SK-N-SH treated with all-trans-retinoic acid at 6 μM for 48 hours (cell line): ENCODE measurements around the gene RNF207.

Source experiments
- ATAC-seq: fragments of 200-7000 bp; cut with Tn5 transposase; 3 replicates; pipeline ENCODE4 v1.9.1; 2020; ENCODE audit warnings: mild to moderate bottlenecking, moderate library complexity
- ARNTL ChIP-seq: fragments of 450-650 bp; formaldehyde crosslinking; IDR thresholded peaks from 2 replicates; pipeline ENCODE4 v1.5.0; 2020; ENCODE audit warnings: low read depth, mild to moderate bottlenecking, moderate library complexity, borderline replicate concordance
- BACH2 ChIP-seq: fragments of 250-450 bp; sonication (Bioruptor Pico); IDR thresholded peaks from 2 replicates; pipeline ENCODE4 v1.9.0; 2021; ENCODE audit warnings: mild to moderate bottlenecking, borderline replicate concordance
- CSDC2 ChIP-seq: fragments of 250-450 bp; sonication (Bioruptor Pico); IDR thresholded peaks from 2 replicates; pipeline ENCODE4 v1.5.0; 2020; ENCODE audit warnings: mild to moderate bottlenecking, moderate library complexity
- ESRRG ChIP-seq: fragments of 250-450 bp; sonication (Bioruptor Pico); IDR thresholded peaks from 2 replicates; pipeline ENCODE4 v1.6.1; 2021; ENCODE audit warnings: mild to moderate bottlenecking
- GLIS3 ChIP-seq: fragments of 250-450 bp; sonication (Bioruptor Pico); IDR thresholded peaks from 2 replicates; pipeline ENCODE4 v1.5.0; 2020; ENCODE audit warnings: mild to moderate bottlenecking, moderate library complexity
- ISL1 ChIP-seq: fragments of 250-450 bp; sonication (Bioruptor Pico); IDR thresholded peaks from 2 replicates; pipeline ENCODE4 v2.1.2; 2022; ENCODE audit warnings: mild to moderate bottlenecking, moderate library complexity
- OSR1 ChIP-seq: fragments of 250-450 bp; sonication (Bioruptor Pico); IDR thresholded peaks from 2 replicates; pipeline ENCODE4 v1.8.0; 2022; ENCODE audit warnings: moderate library complexity, mild to moderate bottlenecking, inconsistent platforms
- PPARA ChIP-seq: fragments of 250-450 bp; sonication (Bioruptor Pico); IDR thresholded peaks from 2 replicates; pipeline ENCODE4 v1.5.0; 2020; ENCODE audit warnings: mild to moderate bottlenecking, borderline replicate concordance
- RARB ChIP-seq: fragments of 250-450 bp; sonication (Bioruptor Pico); IDR thresholded peaks from 2 replicates; pipeline ENCODE4 v1.8.0; 2021; ENCODE audit warnings: mild to moderate bottlenecking, moderate library complexity
- SNAI2 ChIP-seq: fragments of 250-450 bp; sonication (Bioruptor Pico); IDR thresholded peaks from 2 replicates; pipeline ENCODE4 v1.5.0; 2020; ENCODE audit warnings: mild to moderate bottlenecking, moderate library complexity
- TCF4 ChIP-seq: fragments of 250-450 bp; sonication (Bioruptor Pico); IDR thresholded peaks from 2 replicates; pipeline ENCODE4 v1.8.0; 2021; ENCODE audit warnings: mild to moderate bottlenecking, moderate library complexity, borderline replicate concordance
- ZC3H10 ChIP-seq: fragments of 250-450 bp; sonication (Bioruptor Pico); IDR thresholded peaks from 2 replicates; pipeline ENCODE4 v1.5.1; 2021; ENCODE audit warnings: mild to moderate bottlenecking, moderate library complexity
- ZFP3 ChIP-seq: fragments of 250-450 bp; sonication (Bioruptor Pico); IDR thresholded peaks from 2 replicates; pipeline ENCODE4 v1.5.0; 2020; ENCODE audit warnings: mild to moderate bottlenecking, moderate library complexity
- ZFP30 ChIP-seq: fragments of 450-650 bp; formaldehyde crosslinking; IDR thresholded peaks from 2 replicates; pipeline ENCODE4 v1.5.0; 2022; ENCODE audit warnings: mild to moderate bottlenecking, moderate library complexity
- ZNF565 ChIP-seq: fragments of 450-650 bp; formaldehyde crosslinking; conservative IDR thresholded peaks from 2 replicates; pipeline ENCODE4 v1.5.0; 2020; ENCODE audit warnings: low read depth, mild to moderate bottlenecking, moderate library complexity
- ZNF70 ChIP-seq: fragments of 450-650 bp; formaldehyde crosslinking; IDR thresholded peaks from 2 replicates; pipeline ENCODE4 v1.5.0; 2020; ENCODE audit warnings: mild to moderate bottlenecking, moderate library complexity
- ZNF8 ChIP-seq: fragments of 450-650 bp; formaldehyde crosslinking; IDR thresholded peaks from 2 replicates; pipeline ENCODE4 v1.5.0; 2020; ENCODE audit warnings: mild to moderate bottlenecking, moderate library complexity
- TF ChIP-seq, protein P1 (sequence below): fragments of 250-450 bp; sonication (Bioruptor Pico); IDR thresholded peaks from 2 replicates; pipeline ENCODE4 v1.5.1; 2021; ENCODE audit warnings: mild to moderate bottlenecking, moderate library complexity
- TF ChIP-seq, protein P2 (sequence below): fragments of 250-450 bp; sonication (Bioruptor Pico); IDR thresholded peaks from 2 replicates; pipeline ENCODE4 v1.8.0; 2020; ENCODE audit warnings: mild to moderate bottlenecking, moderate library complexity, borderline replicate concordance
- TF ChIP-seq, protein P3 (sequence below): fragments of 250-450 bp; sonication (Bioruptor Pico); IDR thresholded peaks from 2 replicates; pipeline ENCODE4 v1.8.0; 2021; ENCODE audit warnings: low read depth, mild to moderate bottlenecking, moderate library complexity, borderline replicate concordance
- TF ChIP-seq, protein P4 (sequence below): fragments of 250-450 bp; sonication (Bioruptor Pico); IDR thresholded peaks from 2 replicates; pipeline ENCODE4 v1.5.0; 2020; ENCODE audit warnings: mild to moderate bottlenecking, moderate library complexity
- TF ChIP-seq, protein P5 (sequence below): fragments of 250-450 bp; sonication (Bioruptor Pico); IDR thresholded peaks from 2 replicates; pipeline ENCODE4 v1.5.1; 2020; ENCODE audit warnings: low read depth, mild to moderate bottlenecking, moderate library complexity

RNF207 gene

DNA sequence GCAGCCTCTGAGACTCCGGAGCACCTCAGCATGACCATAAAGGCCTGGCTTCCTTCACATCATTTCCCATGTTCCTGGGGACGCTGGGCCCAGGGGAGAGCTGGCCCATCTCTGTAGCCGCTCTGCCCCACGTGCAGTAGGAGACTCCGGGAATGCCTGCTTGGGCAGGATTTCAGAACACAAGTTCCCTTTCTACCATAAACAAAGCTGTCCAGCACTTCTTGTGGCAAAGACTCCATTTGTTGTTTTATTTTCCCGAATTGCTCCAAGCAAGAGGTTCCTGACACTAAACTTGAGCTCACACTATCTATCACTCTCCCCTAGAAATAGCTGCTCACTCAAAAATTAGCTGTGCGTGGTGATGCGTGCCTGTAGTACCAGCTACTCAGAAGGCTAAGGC lies 47.7 kb upstream of the RNF207 start:
- TF ChIP-seq ZNF8 (CRISPR knock-in tag) (no peak), BACH2 (no peak), ZFP3 (CRISPR knock-in tag) (no peak), ZC3H10 (CRISPR knock-in tag) (no peak), TCF4 (CRISPR knock-in tag) (no peak), ZFP30 (no peak), CSDC2 (CRISPR knock-in tag) (no peak), ISL1 (CRISPR knock-in tag) (no peak), RARB (CRISPR knock-in tag) (no peak), GLIS3 (no peak), ESRRG (no peak), SNAI2 (CRISPR knock-in tag) (no peak), ZNF70 (CRISPR knock-in tag) (no peak), OSR1 (no peak), ZNF565 (CRISPR knock-in tag) (no peak), PPARA (CRISPR knock-in tag) (no peak)
- TF ChIP-seq, protein P1, sequence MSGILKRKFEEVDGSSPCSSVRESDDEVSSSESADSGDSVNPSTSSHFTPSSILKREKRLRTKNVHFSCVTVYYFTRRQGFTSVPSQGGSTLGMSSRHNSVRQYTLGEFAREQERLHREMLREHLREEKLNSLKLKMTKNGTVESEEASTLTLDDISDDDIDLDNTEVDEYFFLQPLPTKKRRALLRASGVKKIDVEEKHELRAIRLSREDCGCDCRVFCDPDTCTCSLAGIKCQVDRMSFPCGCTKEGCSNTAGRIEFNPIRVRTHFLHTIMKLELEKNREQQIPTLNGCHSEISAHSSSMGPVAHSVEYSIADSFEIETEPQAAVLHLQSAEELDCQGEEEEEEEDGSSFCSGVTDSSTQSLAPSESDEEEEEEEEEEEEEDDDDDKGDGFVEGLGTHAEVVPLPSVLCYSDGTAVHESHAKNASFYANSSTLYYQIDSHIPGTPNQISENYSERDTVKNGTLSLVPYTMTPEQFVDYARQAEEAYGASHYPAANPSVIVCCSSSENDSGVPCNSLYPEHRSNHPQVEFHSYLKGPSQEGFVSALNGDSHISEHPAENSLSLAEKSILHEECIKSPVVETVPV: no peak
- TF ChIP-seq, protein P2, sequence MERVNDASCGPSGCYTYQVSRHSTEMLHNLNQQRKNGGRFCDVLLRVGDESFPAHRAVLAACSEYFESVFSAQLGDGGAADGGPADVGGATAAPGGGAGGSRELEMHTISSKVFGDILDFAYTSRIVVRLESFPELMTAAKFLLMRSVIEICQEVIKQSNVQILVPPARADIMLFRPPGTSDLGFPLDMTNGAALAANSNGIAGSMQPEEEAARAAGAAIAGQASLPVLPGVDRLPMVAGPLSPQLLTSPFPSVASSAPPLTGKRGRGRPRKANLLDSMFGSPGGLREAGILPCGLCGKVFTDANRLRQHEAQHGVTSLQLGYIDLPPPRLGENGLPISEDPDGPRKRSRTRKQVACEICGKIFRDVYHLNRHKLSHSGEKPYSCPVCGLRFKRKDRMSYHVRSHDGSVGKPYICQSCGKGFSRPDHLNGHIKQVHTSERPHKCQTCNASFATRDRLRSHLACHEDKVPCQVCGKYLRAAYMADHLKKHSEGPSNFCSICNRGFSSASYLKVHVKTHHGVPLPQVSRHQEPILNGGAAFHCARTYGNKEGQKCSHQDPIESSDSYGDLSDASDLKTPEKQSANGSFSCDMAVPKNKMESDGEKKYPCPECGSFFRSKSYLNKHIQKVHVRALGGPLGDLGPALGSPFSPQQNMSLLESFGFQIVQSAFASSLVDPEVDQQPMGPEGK (CRISPR knock-in tag): no peak
- TF ChIP-seq, protein P3, sequence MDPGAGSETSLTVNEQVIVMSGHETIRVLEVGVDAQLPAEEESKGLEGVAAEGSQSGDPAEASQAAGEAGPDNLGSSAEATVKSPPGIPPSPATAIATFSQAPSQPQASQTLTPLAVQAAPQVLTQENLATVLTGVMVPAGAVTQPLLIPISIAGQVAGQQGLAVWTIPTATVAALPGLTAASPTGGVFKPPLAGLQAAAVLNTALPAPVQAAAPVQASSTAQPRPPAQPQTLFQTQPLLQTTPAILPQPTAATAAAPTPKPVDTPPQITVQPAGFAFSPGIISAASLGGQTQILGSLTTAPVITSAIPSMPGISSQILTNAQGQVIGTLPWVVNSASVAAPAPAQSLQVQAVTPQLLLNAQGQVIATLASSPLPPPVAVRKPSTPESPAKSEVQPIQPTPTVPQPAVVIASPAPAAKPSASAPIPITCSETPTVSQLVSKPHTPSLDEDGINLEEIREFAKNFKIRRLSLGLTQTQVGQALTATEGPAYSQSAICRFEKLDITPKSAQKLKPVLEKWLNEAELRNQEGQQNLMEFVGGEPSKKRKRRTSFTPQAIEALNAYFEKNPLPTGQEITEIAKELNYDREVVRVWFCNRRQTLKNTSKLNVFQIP (CRISPR knock-in tag): no peak
- TF ChIP-seq, protein P4, sequence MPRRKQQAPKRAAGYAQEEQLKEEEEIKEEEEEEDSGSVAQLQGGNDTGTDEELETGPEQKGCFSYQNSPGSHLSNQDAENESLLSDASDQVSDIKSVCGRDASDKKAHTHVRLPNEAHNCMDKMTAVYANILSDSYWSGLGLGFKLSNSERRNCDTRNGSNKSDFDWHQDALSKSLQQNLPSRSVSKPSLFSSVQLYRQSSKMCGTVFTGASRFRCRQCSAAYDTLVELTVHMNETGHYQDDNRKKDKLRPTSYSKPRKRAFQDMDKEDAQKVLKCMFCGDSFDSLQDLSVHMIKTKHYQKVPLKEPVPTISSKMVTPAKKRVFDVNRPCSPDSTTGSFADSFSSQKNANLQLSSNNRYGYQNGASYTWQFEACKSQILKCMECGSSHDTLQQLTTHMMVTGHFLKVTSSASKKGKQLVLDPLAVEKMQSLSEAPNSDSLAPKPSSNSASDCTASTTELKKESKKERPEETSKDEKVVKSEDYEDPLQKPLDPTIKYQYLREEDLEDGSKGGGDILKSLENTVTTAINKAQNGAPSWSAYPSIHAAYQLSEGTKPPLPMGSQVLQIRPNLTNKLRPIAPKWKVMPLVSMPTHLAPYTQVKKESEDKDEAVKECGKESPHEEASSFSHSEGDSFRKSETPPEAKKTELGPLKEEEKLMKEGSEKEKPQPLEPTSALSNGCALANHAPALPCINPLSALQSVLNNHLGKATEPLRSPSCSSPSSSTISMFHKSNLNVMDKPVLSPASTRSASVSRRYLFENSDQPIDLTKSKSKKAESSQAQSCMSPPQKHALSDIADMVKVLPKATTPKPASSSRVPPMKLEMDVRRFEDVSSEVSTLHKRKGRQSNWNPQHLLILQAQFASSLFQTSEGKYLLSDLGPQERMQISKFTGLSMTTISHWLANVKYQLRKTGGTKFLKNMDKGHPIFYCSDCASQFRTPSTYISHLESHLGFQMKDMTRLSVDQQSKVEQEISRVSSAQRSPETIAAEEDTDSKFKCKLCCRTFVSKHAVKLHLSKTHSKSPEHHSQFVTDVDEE: no peak
- ATAC-seq: no peak

DNA sequence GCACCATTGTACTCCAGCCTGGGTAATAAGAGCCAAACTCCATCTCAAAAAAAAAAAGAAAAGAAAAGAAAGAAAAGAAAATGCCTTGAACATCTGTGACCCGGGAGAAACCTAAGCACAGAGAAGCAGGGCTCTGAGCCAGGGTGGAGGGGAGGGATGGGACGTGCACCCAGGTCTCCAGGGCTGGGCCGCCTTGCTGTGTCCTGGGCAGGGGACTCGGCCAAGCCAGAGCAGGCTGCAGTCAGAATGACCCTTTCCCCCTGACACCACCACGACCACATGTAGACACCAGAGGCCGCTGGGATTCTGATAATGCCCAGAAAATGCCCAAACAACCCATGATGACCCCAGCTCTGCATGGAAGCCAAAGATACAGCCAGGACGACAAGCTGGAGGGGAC lies 43.6 kb upstream of the RNF207 start:
- no peak for ATAC-seq
- TF ChIP-seq, protein P2 (CRISPR knock-in tag): no peak
- TF ChIP-seq ZFP30 (no peak), RARB (CRISPR knock-in tag) (no peak), ISL1 (CRISPR knock-in tag) (no peak), ZC3H10 (CRISPR knock-in tag) (no peak), ARNTL (CRISPR knock-in tag) (no peak), ZNF70 (CRISPR knock-in tag) (no peak), PPARA (CRISPR knock-in tag) (no peak), GLIS3 (no peak), ZNF8 (CRISPR knock-in tag) (no peak), TCF4 (CRISPR knock-in tag) (no peak), OSR1 (no peak)
- TF ChIP-seq, protein P3 (CRISPR knock-in tag): no peak
- TF ChIP-seq, protein P5, sequence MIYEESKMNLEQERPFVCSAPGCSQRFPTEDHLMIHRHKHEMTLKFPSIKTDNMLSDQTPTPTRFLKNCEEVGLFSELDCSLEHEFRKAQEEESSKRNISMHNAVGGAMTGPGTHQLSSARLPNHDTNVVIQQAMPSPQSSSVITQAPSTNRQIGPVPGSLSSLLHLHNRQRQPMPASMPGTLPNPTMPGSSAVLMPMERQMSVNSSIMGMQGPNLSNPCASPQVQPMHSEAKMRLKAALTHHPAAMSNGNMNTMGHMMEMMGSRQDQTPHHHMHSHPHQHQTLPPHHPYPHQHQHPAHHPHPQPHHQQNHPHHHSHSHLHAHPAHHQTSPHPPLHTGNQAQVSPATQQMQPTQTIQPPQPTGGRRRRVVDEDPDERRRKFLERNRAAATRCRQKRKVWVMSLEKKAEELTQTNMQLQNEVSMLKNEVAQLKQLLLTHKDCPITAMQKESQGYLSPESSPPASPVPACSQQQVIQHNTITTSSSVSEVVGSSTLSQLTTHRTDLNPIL: no peak
- TF ChIP-seq, protein P1: no peak
- TF ChIP-seq, protein P4: no peak
